IgD-negative memory B cell (primary cell): ENCODE data around the gene ITGB1. TPM values are rescaled to one million over a fixed set of nuclear protein-coding genes. Genes with fewer than 3 reads are reported as not detected.
"Not testable (repeated sequence)": the region's sequence is repeated elsewhere in the genome, so short reads cannot be mapped to it uniquely, and the experiment has no call there.

Experiments
- H3K27ac Mint-ChIP-seq, 3 donors: one replicate each; pipeline ENCODE4 v1.8.0; 2020 to 2022; ENCODE audit warnings: mild to moderate bottlenecking in 3 of 3, mixed read lengths in 3 of 3, moderate library complexity in 1 of 3
- H3K27me3 Mint-ChIP-seq: one replicate; pipeline ENCODE4 v1.8.0; 2021; ENCODE audit warnings: mixed read lengths
- H3K36me3 Mint-ChIP-seq: one replicate; pipeline ENCODE4 v1.8.0; 2020; ENCODE audit warnings: mild to moderate bottlenecking, mixed read lengths
- H3K4me1 Mint-ChIP-seq, 3 donors: one replicate each; pipeline ENCODE4 v1.8.0; 2020 to 2022; ENCODE audit warnings: mixed read lengths in 3 of 3, mild to moderate bottlenecking in 1 of 3
- H3K4me3 Mint-ChIP-seq, 4 donors: one replicate each; pipeline ENCODE4 v1.8.0; 2020 to 2022; ENCODE audit warnings: mild to moderate bottlenecking in 4 of 4, mixed read lengths in 4 of 4, moderate library complexity in 3 of 4
- H3K9me3 Mint-ChIP-seq, 3 donors: one replicate each; pipeline ENCODE4 v1.8.0; 2020 to 2021; ENCODE audit warnings: mixed read lengths in 3 of 3, mild to moderate bottlenecking in 1 of 3
- polyA plus RNA-seq: library from polyadenylated mRNA; unstranded; fragments of 300-500 nt; fragmentation: Illumina TruSeq; gene quantifications from one replicate; pipeline ENCODE4 v1.2.3, GENCODE V29; 2021

The ITGB1 gene
- polyA plus RNA-seq, result 394 TPM

- H3K9me3 Mint-ChIP-seq, result no peaks in the 10 kb centered on the region
- H3K36me3 Mint-ChIP-seq, result peaks cover 4% of the 10 kb centered on the region
- peak within 1 kb of the TSS; percentile 94 to 97 (median 96) for H3K4me3 Mint-ChIP-seq
- H3K27ac Mint-ChIP-seq, result peak within 1 kb of the TSS; percentile 85 to 98 (median 90)
- H3K4me1 Mint-ChIP-seq, result peaks cover 34 to 47% (median 46%) of the 10 kb centered on the region in 3 donors
- peaks cover 2% of the 10 kb centered on the region for H3K27me3 Mint-ChIP-seq
These were observed at the start of gene ITGB1 for GRCh38 chr10:32958085-32959005. Gene ITGB1 (minus strand): TSS chr10:32958230. CDS start chr10:32935558, 22,672 bp downstream.

- Mint-ChIP-seq H3K27me3 (peaks cover 4% of the 10 kb centered on the region), H3K4me1 (peaks cover 21 to 41% (median 31%) of the 10 kb centered on the region in 3 donors), H3K9me3 (no peaks in the 10 kb centered on the region), H3K4me3 (peak overlapping the region; percentile 63 to 92 (median 90)), H3K27ac (peak overlapping the region in 1 of 3 donors; percentile 8), H3K36me3 (no peaks in the 10 kb centered on the region)
These were observed 48.4 kb upstream of the ITGB1 start for GRCh38 chr10:33006342-33006887.

DNA sequence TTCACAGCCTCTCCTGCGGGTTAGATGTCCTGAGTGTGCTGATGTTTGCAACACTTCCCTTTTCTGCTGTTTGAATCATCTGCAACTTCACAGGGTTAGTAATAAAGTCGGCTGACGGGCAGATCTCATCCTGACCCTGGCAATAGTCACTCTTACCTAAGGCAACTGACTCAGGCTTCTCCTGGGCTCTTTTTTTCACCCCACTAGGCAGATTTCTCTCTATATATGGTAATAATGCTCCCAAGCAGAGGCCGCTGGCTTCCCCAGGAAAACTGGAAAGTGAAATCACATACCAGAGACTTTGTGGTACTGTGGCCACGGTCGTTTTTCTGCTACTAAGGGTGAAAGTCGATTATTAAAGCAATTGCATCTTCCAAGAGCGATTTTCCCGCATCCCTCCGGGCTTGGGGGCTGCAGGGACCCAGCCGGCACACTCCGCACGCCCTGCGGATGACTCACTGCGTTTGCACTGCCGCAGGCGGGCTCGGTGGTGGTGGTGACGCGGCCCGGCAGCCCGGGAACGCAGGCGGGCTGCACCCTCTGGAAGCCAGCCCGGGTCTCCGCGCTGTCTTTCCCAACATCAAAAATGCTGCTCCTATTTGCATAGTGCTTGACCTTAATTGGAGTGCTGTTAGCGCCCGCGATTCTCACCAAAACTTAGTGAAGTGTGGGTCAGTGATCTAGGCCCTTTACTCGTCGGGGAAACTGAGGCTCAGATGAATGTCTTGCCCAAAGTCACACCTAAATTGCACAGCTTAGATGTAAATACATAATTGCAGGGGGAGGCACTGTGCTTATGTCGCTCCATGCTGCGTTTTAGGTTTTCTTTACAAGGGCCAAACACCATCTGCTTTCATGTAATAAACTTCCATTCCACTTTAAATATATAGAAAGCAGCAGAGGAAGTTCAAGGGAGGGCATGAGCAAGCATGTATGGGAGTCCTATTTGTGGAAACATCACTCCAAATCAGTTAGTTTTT, 47.6 kb upstream of the ITGB1 start:
- Mint-ChIP-seq H3K4me1 (peaks cover 21 to 38% (median 30%) of the 10 kb centered on the region in 3 donors), H3K36me3 (no peaks in the 10 kb centered on the region), H3K4me3 (peak overlapping the region; percentile 63 to 92 (median 90))

GRCh38 chr10:33001908-33002492, 44.0 kb upstream of the ITGB1 start:
- Mint-ChIP-seq H3K4me1 (peaks cover 9 to 28% (median 18%) of the 10 kb centered on the region in 3 donors), H3K27ac (peak overlapping the region in 1 of 3 donors; percentile 74), H3K4me3 (peak overlapping the region in 1 of 4 donors; percentile 23), H3K9me3 (no peaks in the 10 kb centered on the region), H3K36me3 (no peaks in the 10 kb centered on the region), H3K27me3 (no peaks in the 10 kb centered on the region)

More for the DNA sequence above, 47.6 kb upstream of the ITGB1 start:
- Mint-ChIP-seq H3K27me3 (peaks cover 4% of the 10 kb centered on the region), H3K9me3 (no peaks in the 10 kb centered on the region), H3K27ac (peak overlapping the region in 2 of 3 donors; percentile 77 to 83)

DNA sequence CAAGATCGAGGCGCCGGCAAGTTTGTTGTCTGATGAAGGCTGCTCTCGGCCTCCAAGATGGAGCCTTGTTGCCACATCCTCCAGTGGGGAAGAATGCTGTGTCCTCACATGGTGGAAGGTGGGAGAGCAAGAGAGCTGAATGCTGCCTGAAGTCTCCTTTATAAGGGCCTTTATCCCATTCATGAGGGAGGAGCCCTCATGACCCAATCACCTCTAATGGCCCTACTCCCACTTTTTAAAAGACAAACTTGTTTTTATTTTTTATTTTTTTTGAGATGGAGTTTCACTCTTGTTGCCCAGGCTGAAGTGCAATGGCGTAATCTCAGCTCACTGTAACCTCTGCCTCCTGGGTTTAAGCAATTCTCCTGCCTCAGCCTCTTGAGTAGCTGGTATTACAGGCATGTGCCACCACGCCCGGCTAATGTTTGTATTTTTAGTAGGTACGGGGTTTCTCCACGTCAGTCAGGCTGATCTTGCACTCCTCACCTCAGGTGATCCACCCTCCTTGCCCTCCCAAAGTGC, 40.1 kb upstream of the ITGB1 start:
- H3K36me3 Mint-ChIP-seq, H3K9me3 Mint-ChIP-seq, H3K27me3 Mint-ChIP-seq: not testable (repeated sequence)
- H3K27ac Mint-ChIP-seq, result peak overlapping the region in 1 of 3 donors; percentile 44
- peak overlapping the region in 1 of 4 donors; percentile 53 for H3K4me3 Mint-ChIP-seq
- peaks cover 20 to 28% (median 21%) of the 10 kb centered on the region in 3 donors for H3K4me1 Mint-ChIP-seq

DNA sequence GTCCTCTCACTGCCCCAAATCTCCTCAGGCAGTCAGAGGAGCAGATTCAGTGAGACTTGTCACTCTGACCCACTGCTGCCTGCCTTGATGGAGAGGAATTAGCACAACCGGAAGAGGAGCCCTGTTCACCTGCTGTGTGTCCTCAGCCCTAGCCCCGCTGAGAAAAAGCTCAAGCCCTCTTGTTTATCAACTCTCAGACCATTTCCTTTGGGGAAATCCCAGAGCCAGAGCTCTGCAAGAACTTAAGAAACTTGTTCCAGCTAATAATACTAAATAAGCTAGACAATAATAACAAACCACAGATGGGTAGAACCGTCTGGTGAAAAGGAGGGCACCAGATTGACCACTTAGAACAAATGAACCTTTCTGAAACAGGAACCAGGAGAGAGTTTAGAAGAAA, 37.7 kb upstream of the ITGB1 start:
- Mint-ChIP-seq H3K4me1 (peaks cover 15 to 28% (median 24%) of the 10 kb centered on the region in 3 donors), H3K27ac (peak overlapping the region; percentile 55 to 88 (median 70)), H3K27me3 (no peaks in the 10 kb centered on the region), H3K9me3 (peaks cover 3 to 6% (median 3%) of the 10 kb centered on the region in 3 donors), H3K4me3 (peak overlapping the region in 3 of 4 donors; percentile 41 to 78 (median 58)), H3K36me3 (no peaks in the 10 kb centered on the region)

- no peaks in the 10 kb centered on the region for H3K27me3 Mint-ChIP-seq
- peak overlapping the region in 1 of 4 donors; percentile 78 for H3K4me3 Mint-ChIP-seq
These were observed 37.1 kb upstream of the ITGB1 start for GRCh38 chr10:32995066-32995622.

GRCh38 chr10:32994632-32995031, 36.6 kb upstream of the ITGB1 start:
- Mint-ChIP-seq H3K27ac (peak overlapping the region in 2 of 3 donors; percentile 23 to 70), H3K4me1 (peaks cover 15 to 32% (median 24%) of the 10 kb centered on the region in 3 donors), H3K4me3 (peak overlapping the region in 1 of 4 donors; percentile 33)
- not testable (repeated sequence) for H3K36me3 Mint-ChIP-seq, H3K9me3 Mint-ChIP-seq, H3K27me3 Mint-ChIP-seq

More at GRCh38 chr10:32995066-32995622, 37.1 kb upstream of the ITGB1 start:
- Mint-ChIP-seq H3K36me3 (no peaks in the 10 kb centered on the region), H3K4me1 (peaks cover 15 to 28% (median 24%) of the 10 kb centered on the region in 3 donors), H3K27ac (peak overlapping the region; percentile 49 to 88 (median 70)), H3K9me3 (peaks cover 3 to 8% (median 3%) of the 10 kb centered on the region in 3 donors)

DNA sequence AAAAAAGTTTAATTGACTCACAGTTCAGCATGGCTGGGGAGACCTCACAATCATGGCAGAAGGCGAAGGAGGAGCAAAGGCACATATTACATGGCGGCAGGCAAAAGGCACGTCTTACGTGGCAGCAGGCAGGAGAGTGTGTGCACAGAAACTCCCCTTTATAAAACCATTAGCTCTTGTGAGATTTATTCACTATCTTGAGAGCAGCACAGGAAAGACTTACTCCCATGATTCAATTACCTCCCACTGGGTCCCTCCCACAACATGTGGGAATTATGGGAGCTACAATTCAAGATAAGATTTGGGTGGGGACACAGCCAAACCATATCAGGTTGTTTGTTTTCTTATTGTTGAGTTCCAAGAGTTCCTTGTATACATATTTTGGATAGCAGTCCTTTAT, 34.3 kb upstream of the ITGB1 start:
- not testable (repeated sequence) for H3K9me3 Mint-ChIP-seq, H3K27me3 Mint-ChIP-seq, H3K36me3 Mint-ChIP-seq, H3K4me3 Mint-ChIP-seq
- H3K4me1 Mint-ChIP-seq, result peaks cover 13 to 22% (median 14%) of the 10 kb centered on the region in 3 donors
- H3K27ac Mint-ChIP-seq, result peak overlapping the region in 2 of 3 donors; percentile 56 to 68

DNA sequence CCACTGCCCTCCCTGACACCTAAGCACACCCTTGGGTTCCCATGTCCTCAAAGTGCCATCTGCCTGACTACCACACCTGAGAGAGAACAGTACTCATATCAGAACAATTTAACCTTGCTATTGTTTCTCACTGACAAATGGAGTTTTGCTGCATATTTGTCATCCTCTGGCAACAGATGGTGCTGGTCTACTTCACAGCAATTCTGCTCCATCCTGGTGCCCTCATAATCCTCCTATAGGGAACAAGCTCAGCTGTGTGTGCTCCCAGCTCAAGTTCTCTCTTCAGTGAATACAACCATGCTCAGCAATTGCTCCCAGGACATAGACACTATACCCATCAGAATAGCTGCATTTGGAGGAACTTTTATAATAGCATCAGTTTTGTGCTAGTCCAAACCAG, 32.8 kb upstream of the ITGB1 start:
- Mint-ChIP-seq H3K4me3 (no peak overlapping the region), H3K9me3 (peaks cover 3 to 8% (median 3%) of the 10 kb centered on the region in 3 donors), H3K36me3 (no peaks in the 10 kb centered on the region), H3K27me3 (no peaks in the 10 kb centered on the region), H3K27ac (peak overlapping the region in 2 of 3 donors; percentile 18 to 76), H3K4me1 (peaks cover 7 to 17% (median 8%) of the 10 kb centered on the region in 3 donors)

DNA sequence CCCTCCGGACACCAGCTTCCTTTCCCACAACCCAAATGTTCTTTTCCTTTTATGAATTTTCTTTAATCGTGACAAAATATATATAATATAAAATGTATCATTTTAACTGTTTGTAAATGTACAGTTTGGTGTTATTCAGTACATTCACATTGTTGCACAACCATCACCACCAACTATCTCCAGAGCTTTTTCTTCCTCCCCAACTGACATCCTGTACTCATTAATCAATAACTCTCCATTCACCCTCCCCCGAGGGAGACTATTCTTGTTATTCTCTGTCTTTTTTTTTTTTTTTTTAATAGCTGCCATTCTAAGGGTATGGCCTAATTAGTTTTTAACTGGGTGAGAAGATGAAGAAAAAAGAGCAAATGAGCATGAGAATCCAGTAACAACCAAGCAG, 30.6 kb upstream of the ITGB1 start:
- H3K36me3 Mint-ChIP-seq, result no peaks in the 10 kb centered on the region
- H3K27ac Mint-ChIP-seq, result no peak overlapping the region
- peaks cover 2 to 10% (median 4%) of the 10 kb centered on the region in 3 donors for H3K4me1 Mint-ChIP-seq
- no peaks in the 10 kb centered on the region for H3K27me3 Mint-ChIP-seq
- no peak overlapping the region for H3K4me3 Mint-ChIP-seq
- peaks cover 0 to 8% (median 3%) of the 10 kb centered on the region in 3 donors for H3K9me3 Mint-ChIP-seq

- no peaks in the 10 kb centered on the region for H3K36me3 Mint-ChIP-seq
- no peaks in the 10 kb centered on the region for H3K27me3 Mint-ChIP-seq
- H3K27ac Mint-ChIP-seq, result no peak overlapping the region
- no peak overlapping the region for H3K4me3 Mint-ChIP-seq
- peaks cover 0 to 8% (median 2%) of the 10 kb centered on the region in 3 donors for H3K9me3 Mint-ChIP-seq
- H3K4me1 Mint-ChIP-seq, result peaks cover 0 to 14% (median 5%) of the 10 kb centered on the region in 3 donors
These were observed 29.1 kb upstream of the ITGB1 start for GRCh38 chr10:32987172-32987571.

DNA sequence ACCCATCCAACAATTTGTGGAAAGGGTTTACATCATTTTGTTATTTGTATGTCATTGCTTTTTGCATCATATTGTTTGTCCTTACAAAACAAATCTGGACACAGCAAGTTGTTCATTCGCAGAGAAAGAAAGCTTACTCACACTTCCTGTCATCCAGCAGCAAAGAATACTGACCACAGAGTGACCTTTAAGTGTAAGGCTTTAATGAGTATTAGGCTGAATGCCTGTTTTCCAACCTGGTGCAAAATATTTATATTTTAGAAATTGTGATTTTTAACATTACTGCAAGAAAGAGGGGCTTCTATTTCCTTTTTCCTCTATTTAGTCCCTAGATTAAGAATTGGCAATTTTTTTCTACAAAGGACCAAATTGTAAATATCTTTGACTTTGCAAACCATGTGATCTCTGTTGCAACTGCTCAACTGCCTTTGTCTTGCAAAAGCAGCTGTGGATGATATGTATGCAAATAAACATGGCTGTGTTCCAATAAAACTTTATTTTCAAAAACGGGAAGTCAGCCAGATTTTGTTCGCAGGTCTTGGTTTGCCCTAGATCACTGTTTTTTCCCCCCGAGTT, 27.8 kb upstream of the ITGB1 start:
- Mint-ChIP-seq H3K27ac (peak overlapping the region in 1 of 3 donors; percentile 5), H3K36me3 (no peaks in the 10 kb centered on the region), H3K4me1 (peaks cover 4 to 19% (median 5%) of the 10 kb centered on the region in 3 donors), H3K4me3 (peak overlapping the region in 1 of 4 donors; percentile 63), H3K9me3 (peaks cover 0 to 4% (median 0%) of the 10 kb centered on the region in 3 donors), H3K27me3 (no peaks in the 10 kb centered on the region)
